CD4-positive, alpha-beta T cell (primary cell): ENCODE data around the gene CASP12. TPM values are rescaled to one million over a fixed set of nuclear protein-coding genes. Genes with fewer than 3 reads are reported as not detected.

ENCODE experiments used
- ATAC-seq: fragments of 200-7000 bp; cut with Tn5 transposase; one replicate; pipeline ENCODE4 v1.10.0; 2022; ENCODE audit warnings: mild to moderate bottlenecking; ENCODE audit not compliant: poor library complexity
- CTCF ChIA-PET: fragments of 350-600 bp; sonication (Branson Sonifier 250); formaldehyde crosslinking; loops from one replicate; lab custom pipeline; 2021; ENCODE audit warnings: antibody characterized with exemption, inconsistent platforms; lab: Charles Lee
- POLR2A ChIA-PET: fragments of 350-600 bp; sonication (Branson Sonifier 250); formaldehyde crosslinking; loops from one replicate; lab custom pipeline; 2021; ENCODE audit warnings: antibody characterized with exemption, inconsistent platforms; lab: Charles Lee
- DNase-seq, 14 experiments: peaks; one replicate each; pipeline ENCODE4 v3.0.0-alpha.2; 2013 to 2020; ENCODE audit warnings: mixed read lengths in 2 of 14
- H3K27ac ChIP-seq, 2 donors: one replicate each; pipeline versions ENCODE4 v1.5.1 to v1.7.0; 2013; ENCODE audit warnings: low read length in 2 of 2, low read depth in 1 of 2, mild to moderate bottlenecking in 1 of 2
- H3K27me3 ChIP-seq, 2 experiments: 1 replicate in 1 of 2; 2 replicates in 1 of 2; pipeline versions ENCODE4 v1.6.1 to v1.7.0; 2013; ENCODE audit warnings: low read length in 2 of 2, control low read depth in 1 of 2, mild to moderate bottlenecking in 1 of 2, moderate library complexity in 1 of 2; ENCODE audit not compliant: insufficient read depth in 2 of 2, control insufficient read depth in 1 of 2
- H3K36me3 ChIP-seq: one replicate; pipeline ENCODE4 v1.6.1; 2013; ENCODE audit warnings: low read length, control low read depth; ENCODE audit not compliant: insufficient read depth
- H3K4me1 ChIP-seq: one replicate; pipeline ENCODE4 v1.6.1; 2013; ENCODE audit warnings: low read length, control low read depth; ENCODE audit not compliant: insufficient read depth
- H3K4me3 ChIP-seq: one replicate; pipeline ENCODE4 v1.5.1; 2013; ENCODE audit warnings: mild to moderate bottlenecking, low read length, moderate library complexity
- H3K9me3 ChIP-seq, 2 experiments: 1 replicate in 1 of 2; 2 replicates in 1 of 2; pipeline versions ENCODE4 v1.6.1 to v1.7.0; 2013; ENCODE audit warnings: low read length in 2 of 2, mild to moderate bottlenecking in 2 of 2, control low read depth in 1 of 2, moderate library complexity in 1 of 2; ENCODE audit not compliant: control insufficient read depth in 1 of 2, insufficient read depth in 1 of 2
- H3K27ac Mint-ChIP-seq: one replicate; pipeline ENCODE4 v1.8.0; 2020; ENCODE audit warnings: mixed read lengths
- H3K27me3 Mint-ChIP-seq: one replicate; pipeline ENCODE4 v1.8.0; 2021; ENCODE audit warnings: mixed read lengths
- H3K36me3 Mint-ChIP-seq: one replicate; pipeline ENCODE4 v1.8.0; 2021; ENCODE audit warnings: low read depth, mixed read lengths
- H3K4me1 Mint-ChIP-seq: one replicate; pipeline ENCODE4 v1.8.0; 2021; ENCODE audit warnings: low read depth, mixed read lengths
- H3K4me3 Mint-ChIP-seq: one replicate; pipeline ENCODE4 v1.8.0; 2020; ENCODE audit warnings: mild to moderate bottlenecking, mixed read lengths
- H3K9me3 Mint-ChIP-seq: one replicate; pipeline ENCODE4 v1.8.0; 2020; ENCODE audit warnings: mixed read lengths
- CTCF ChIP-seq: fragments of 200-600 bp; IDR thresholded peaks from one replicate; pipeline ENCODE4 v1.8.0; 2022; ENCODE audit warnings: antibody characterized with exemption, mild to moderate bottlenecking
- intact Hi-C, 2 experiments: fragments of 100-400 bp; cut with DNase I in 1 of 2; cut with micrococcal nuclease in 1 of 2; formaldehyde crosslinking; loops; one replicate each; pipeline versions ENCODE4 v1.15.1 to v1.9.0; 2023 to 2025; cut with DNase I, micrococcal nuclease
- total RNA-seq, 174 experiments: library from RNA in 2 of 174; stranded (reverse) in 2 of 174; gene quantifications; one replicate each; pipeline ENCODE4 v1.2.3 and lab custom pipeline; 2021 to 2026

Gene CASP12
- total RNA-seq, 2 experiments from 2014 or later: not detected

GRCh38 chr11:104893876-104894275, 4.4 kb downstream of the CASP12 start:
- Mint-ChIP-seq H3K27me3 (no peaks in the 10 kb centered on the region), H3K9me3 (no peaks in the 10 kb centered on the region), H3K27ac (no peak overlapping the region), H3K4me1 (peaks cover 5% of the 10 kb centered on the region), H3K4me3 (no peak overlapping the region), H3K36me3 (no peaks in the 10 kb centered on the region)
- no peak for ATAC-seq
- intact Hi-C loops: no loop called here
- POLR2A ChIA-PET: no interaction called here
- DNase-seq: no peak
- H3K4me3 ChIP-seq: no peak overlapping the region
- no peaks in the 10 kb centered on the region for H3K36me3 ChIP-seq
- no peak overlapping the region for H3K27ac ChIP-seq
- no peaks in the 10 kb centered on the region for H3K27me3 ChIP-seq
- no peaks in the 10 kb centered on the region for H3K4me1 ChIP-seq
- no peak for TF ChIP-seq CTCF
- CTCF ChIA-PET: no interaction called here
- no peaks in the 10 kb centered on the region for H3K9me3 ChIP-seq

- Mint-ChIP-seq H3K36me3 (no peaks in the 10 kb centered on the region), H3K27ac (no peak overlapping the region), H3K4me3 (no peak overlapping the region), H3K4me1 (peaks cover 4% of the 10 kb centered on the region), H3K27me3 (no peaks in the 10 kb centered on the region), H3K9me3 (no peaks in the 10 kb centered on the region)
- no peak for DNase-seq
- no peaks in the 10 kb centered on the region for H3K4me1 ChIP-seq
- H3K9me3 ChIP-seq: no peaks in the 10 kb centered on the region
- CTCF ChIA-PET: no interaction called here
- no peaks in the 10 kb centered on the region for H3K27me3 ChIP-seq
- POLR2A ChIA-PET: no interaction called here
- H3K36me3 ChIP-seq: no peaks in the 10 kb centered on the region
- intact Hi-C loops: no loop called here
- ATAC-seq: no peak
- no peak for TF ChIP-seq CTCF
- no peak overlapping the region for H3K27ac ChIP-seq
- H3K4me3 ChIP-seq: no peak overlapping the region
These were observed 5.3 kb downstream of the CASP12 start for GRCh38 chr11:104892723-104893511.

GRCh38 chr11:104891135-104891534, 7.1 kb downstream of the CASP12 start:
- Mint-ChIP-seq H3K36me3 (no peaks in the 10 kb centered on the region), H3K4me1 (no peaks in the 10 kb centered on the region), H3K27ac (no peak overlapping the region), H3K27me3 (no peaks in the 10 kb centered on the region), H3K4me3 (no peak overlapping the region), H3K9me3 (no peaks in the 10 kb centered on the region)
- intact Hi-C loops: no loop called here
- Histone ChIP-seq H3K4me3 (no peak overlapping the region), H3K9me3 (no peaks in the 10 kb centered on the region), H3K4me1 (no peaks in the 10 kb centered on the region), H3K27me3 (no peaks in the 10 kb centered on the region), H3K36me3 (no peaks in the 10 kb centered on the region), H3K27ac (no peak overlapping the region)
- CTCF ChIA-PET: no interaction called here
- no peak for DNase-seq
- no peak for ATAC-seq
- POLR2A ChIA-PET: no interaction called here
- no peak for TF ChIP-seq CTCF
